HepG2 (cell line): ENCODE measurements around the gene TUBGCP3. TPM values are rescaled to one million over a fixed set of nuclear protein-coding genes. Genes with fewer than 3 reads are reported as not detected.

Experiments
- ATAC-seq: fragments of 200-7000 bp; cut with Tn5 transposase; 3 replicates; pipeline ENCODE4 v1.9.1; 2020; ENCODE audit warnings: mild to moderate bottlenecking, moderate library complexity
- Bru-seq: library from RNA; stranded (reverse); fragments of 400-500 nt; gene quantifications from one replicate; lab custom pipeline; 2021; lab: Mats Ljungman, UMichigan
- BruChase-seq, 2 experiments: library from RNA; stranded (reverse); fragments of 400-500 nt; gene quantifications; one replicate each; lab custom pipeline; 2021; lab: Mats Ljungman, UMichigan
- BruUV-seq: library from RNA; stranded (reverse); fragments of 400-500 nt; replicated peaks from 2 replicates; lab custom pipeline; 2021; lab: Mats Ljungman, UMichigan
- CTCF ChIA-PET: fragments of 300-600 bp; formaldehyde crosslinking; extraction: SDS; loops from one replicate; lab custom pipeline; 2021; ENCODE audit warnings: low total read pairs, inconsistent platforms, low intra/inter-chr PET ratio; lab: Yijun Ruan, JAX
- POLR2A ChIA-PET: fragments of 350-600 bp; sonication (Branson Sonifier 250); formaldehyde crosslinking; loops from one replicate; lab custom pipeline; 2020; ENCODE audit warnings: antibody characterized with exemption, inconsistent platforms; lab: Yijun Ruan, JAX
- DNase-seq: peaks from one replicate; pipeline ENCODE4 v3.0.0-alpha.2; 2015; ENCODE audit warnings: low spot score
- FAIRE-seq: peaks from 3 replicates; lab custom pipeline; 2011; peaks lifted over from hg19 to GRCh38; lab: Jason Lieb, UNC
- H2AFZ ChIP-seq: one replicate; pipeline ENCODE4 v1.6.1; 2011; ENCODE audit warnings: low read length, inconsistent platforms
- H3K27ac ChIP-seq: fragments of 300-600 bp; 3 replicates; pipeline ENCODE4 v1.8.0; 2011; ENCODE audit warnings: mixed run types, mild to moderate bottlenecking, mixed read lengths, low read length, inconsistent platforms; ENCODE audit not compliant: insufficient read depth; ENCODE audit errors: extremely low read length
- H3K27me3 ChIP-seq, 2 experiments: fragments of 200-600 bp in 1 of 2; 2 replicates in 1 of 2; 3 replicates in 1 of 2; pipeline versions ENCODE4 v1.6.0 to v1.8.0; 2011; ENCODE audit warnings: low read length in 2 of 2, mild to moderate bottlenecking in 2 of 2, moderate library complexity in 2 of 2, inconsistent platforms in 1 of 2; ENCODE audit not compliant: insufficient read depth in 2 of 2, control insufficient read depth in 1 of 2
- H3K36me3 ChIP-seq, 2 experiments: fragments of 200-600 bp in 1 of 2; replicated peaks in 1 of 2; 2 replicates in 1 of 2; 3 replicates in 1 of 2; pipeline versions ENCODE4 v1.5.1 to v1.8.0; 2011; ENCODE audit warnings: low read length in 2 of 2, inconsistent platforms in 1 of 2; ENCODE audit not compliant: insufficient read depth in 2 of 2, control insufficient read depth in 1 of 2
- H3K4me1 ChIP-seq: 2 replicates; pipeline ENCODE4 v1.5.1; 2012; ENCODE audit warnings: low read length, inconsistent platforms; ENCODE audit not compliant: insufficient read depth
- H3K4me2 ChIP-seq: 2 replicates; pipeline ENCODE4 v1.6.0; 2011; ENCODE audit warnings: low read depth, low read length, inconsistent platforms
- H3K4me3 ChIP-seq, 3 experiments: fragments of 200-600 bp in 1 of 3; sonication (generic), shearing (Covaris generic) in 1 of 3; replicated peaks in 1 of 3; 2 replicates each; pipeline ENCODE4 v1.5.1; 2011 to 2016; ENCODE audit warnings: low read length in 3 of 3, inconsistent platforms in 2 of 3, low read depth in 2 of 3, mild to moderate bottlenecking in 2 of 3, control low read depth in 1 of 3, mixed read lengths in 1 of 3; ENCODE audit not compliant: insufficient read depth in 1 of 3
- H3K79me2 ChIP-seq: one replicate; pipeline ENCODE4 v1.6.1; 2011; ENCODE audit warnings: low read length, inconsistent platforms; ENCODE audit not compliant: insufficient read depth
- H3K9ac ChIP-seq: 2 replicates; pipeline ENCODE4 v1.6.0; 2011; ENCODE audit warnings: mild to moderate bottlenecking, low read depth, low read length, inconsistent platforms; ENCODE audit not compliant: insufficient read depth
- H3K9me3 ChIP-seq: 2 replicates; pipeline ENCODE4 v1.5.1; 2012; ENCODE audit warnings: mild to moderate bottlenecking, low read length
- H4K20me1 ChIP-seq: 2 replicates; pipeline ENCODE4 v1.6.0; 2011; ENCODE audit warnings: inconsistent platforms, mild to moderate bottlenecking, low read length, moderate library complexity; ENCODE audit not compliant: insufficient read depth
- ARHGAP35 ChIP-seq: sonication (generic); formaldehyde crosslinking; IDR thresholded peaks from 2 replicates; pipeline ENCODE4 v1.9.0; 2022; ENCODE audit warnings: mild to moderate bottlenecking, inconsistent platforms, moderate library complexity, missing genetic modification reagents, borderline replicate concordance
- CEBPB ChIP-seq: IDR thresholded peaks from 2 replicates; pipeline ENCODE4 v1.6.1; 2011; ENCODE audit warnings: low read depth, low read length, improper control_type of control experiment, borderline replicate concordance
- HHEX ChIP-seq: IDR thresholded peaks from 2 replicates; pipeline ENCODE4 v1.6.1; 2016; ENCODE audit warnings: control low read depth
- NR2C2 ChIP-seq: sonication (generic); formaldehyde crosslinking; IDR thresholded peaks from 2 replicates; pipeline ENCODE4 v1.4.0; 2020; ENCODE audit warnings: missing genetic modification reagents, mild to moderate bottlenecking, moderate library complexity, borderline replicate concordance
- POLR2G ChIP-seq: fragments of 200-400 bp; formaldehyde crosslinking; IDR thresholded peaks from 2 replicates; pipeline ENCODE4 v1.6.1; 2018; ENCODE audit warnings: mild to moderate bottlenecking, low read depth, low read length, moderate library complexity
- REPIN1 ChIP-seq: sonication (generic); formaldehyde crosslinking; IDR thresholded peaks from 2 replicates; pipeline ENCODE4 v1.8.0; 2022; ENCODE audit warnings: missing genetic modification reagents, low read depth, mild to moderate bottlenecking, borderline replicate concordance
- SIN3A ChIP-seq: IDR thresholded peaks from 2 replicates; pipeline ENCODE4 v1.6.1; 2011; ENCODE audit warnings: low read depth, mild to moderate bottlenecking, control low read depth, low read length, borderline replicate concordance
- ZNF263 ChIP-seq: sonication (generic); formaldehyde crosslinking; IDR thresholded peaks from 2 replicates; pipeline ENCODE4 v1.4.0; 2020; ENCODE audit warnings: missing genetic modification reagents
- ZNF780A ChIP-seq: sonication (generic); formaldehyde crosslinking; IDR thresholded peaks from 2 replicates; pipeline ENCODE4 v1.8.0; 2022; ENCODE audit warnings: mild to moderate bottlenecking, missing genetic modification reagents, moderate library complexity
- ZSCAN25 ChIP-seq: sonication (generic); formaldehyde crosslinking; IDR thresholded peaks from 2 replicates; pipeline ENCODE4 v1.8.0; 2022; ENCODE audit warnings: mild to moderate bottlenecking, missing genetic modification reagents
- WGBS: methylation state at CpG from one replicate; pipeline ENCODE4 v1.1.6; 2017; ENCODE audit warnings: low lambda C conversion rate; 5-methylcytosine and 5-hydroxymethylcytosine counted together
- in situ Hi-C: cut with HindIII; loops from 2 replicates; pipeline ENCODE4 v1.10.0; 2017; ENCODE audit warnings: low pct_unique_long_range_greater_than_20kb; ENCODE audit not compliant: extremely low pct_ligation_motif_present
- intact Hi-C: fragments of 100-400 bp; cut with micrococcal nuclease; formaldehyde crosslinking; loops from one replicate; pipeline ENCODE4 v1.10.0; 2022; ENCODE audit not compliant: unreplicated experiment
- long read RNA-seq, 2 experiments: library from RNA in 1 of 2; library from polyadenylated mRNA in 1 of 2; stranded (forward) in 1 of 2; unstranded in 1 of 2; transcript quantifications; one replicate each; pipeline ENCODE4 v2.0.0, GENCODE V29; 2019 to 2022
- polyA minus RNA-seq, 3 experiments: library from RNA; depleted of rRNA, polyadenylated mRNA; stranded (reverse); fragments of >200 nt; gene quantifications; 2 replicates each; pipeline ENCODE4 v1.2.3, GENCODE V29; 2011; ENCODE audit warnings: low replicate concordance in 1 of 3
- polyA plus RNA-seq, 8 experiments: library from polyadenylated mRNA; depleted of rRNA in 3 of 8; stranded (reverse) in 7 of 8; unstranded in 1 of 8; fragments of >200 nt; fragmentation: Illumina TruSeq in 4 of 8; extraction: Trizol in 4 of 8; gene quantifications; 2 replicates each; pipeline versions ENCODE4 v1.2.1 to v1.2.3, GENCODE V29; 2011 to 2016; ENCODE audit warnings: low read depth in 4 of 8, missing spikeins in 1 of 8, mixed read lengths in 1 of 8; ENCODE audit not compliant: insufficient read depth in 1 of 8
- total RNA-seq, 5 experiments: library from RNA; depleted of rRNA; stranded (reverse); fragments of >200 nt; fragmentation: Illumina TruSeq; extraction: Trizol; gene quantifications; 2 replicates each; pipeline ENCODE4 v1.2.3, GENCODE V29; 2016; ENCODE audit warnings: low read depth in 1 of 5
- TF ChIP-seq, protein P1 (sequence below): sonication (generic); formaldehyde crosslinking; IDR thresholded peaks from 2 replicates; pipeline ENCODE4 v1.4.0; 2020; ENCODE audit warnings: missing genetic modification reagents, mild to moderate bottlenecking, borderline replicate concordance

TUBGCP3 gene, protein sequence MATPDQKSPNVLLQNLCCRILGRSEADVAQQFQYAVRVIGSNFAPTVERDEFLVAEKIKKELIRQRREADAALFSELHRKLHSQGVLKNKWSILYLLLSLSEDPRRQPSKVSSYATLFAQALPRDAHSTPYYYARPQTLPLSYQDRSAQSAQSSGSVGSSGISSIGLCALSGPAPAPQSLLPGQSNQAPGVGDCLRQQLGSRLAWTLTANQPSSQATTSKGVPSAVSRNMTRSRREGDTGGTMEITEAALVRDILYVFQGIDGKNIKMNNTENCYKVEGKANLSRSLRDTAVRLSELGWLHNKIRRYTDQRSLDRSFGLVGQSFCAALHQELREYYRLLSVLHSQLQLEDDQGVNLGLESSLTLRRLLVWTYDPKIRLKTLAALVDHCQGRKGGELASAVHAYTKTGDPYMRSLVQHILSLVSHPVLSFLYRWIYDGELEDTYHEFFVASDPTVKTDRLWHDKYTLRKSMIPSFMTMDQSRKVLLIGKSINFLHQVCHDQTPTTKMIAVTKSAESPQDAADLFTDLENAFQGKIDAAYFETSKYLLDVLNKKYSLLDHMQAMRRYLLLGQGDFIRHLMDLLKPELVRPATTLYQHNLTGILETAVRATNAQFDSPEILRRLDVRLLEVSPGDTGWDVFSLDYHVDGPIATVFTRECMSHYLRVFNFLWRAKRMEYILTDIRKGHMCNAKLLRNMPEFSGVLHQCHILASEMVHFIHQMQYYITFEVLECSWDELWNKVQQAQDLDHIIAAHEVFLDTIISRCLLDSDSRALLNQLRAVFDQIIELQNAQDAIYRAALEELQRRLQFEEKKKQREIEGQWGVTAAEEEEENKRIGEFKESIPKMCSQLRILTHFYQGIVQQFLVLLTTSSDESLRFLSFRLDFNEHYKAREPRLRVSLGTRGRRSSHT
- 15.5 and 18.4 TPM in 2 replicates for total RNA-seq (2016; rRNA removed; fragmentation: Illumina TruSeq; extraction: Trizol)
- 26.3 and 26.8 TPM in 2 replicates for total RNA-seq (2016; cell fraction: cytosol; rRNA removed; fragmentation: Illumina TruSeq; extraction: Trizol; ENCODE audit: low read depth)
- total RNA-seq (2016; cell fraction: insoluble cytoplasmic fraction; rRNA removed; fragmentation: Illumina TruSeq; extraction: Trizol): 16.3 and 16.7 TPM in 2 replicates
- total RNA-seq (2016; cell fraction: membrane; rRNA removed; fragmentation: Illumina TruSeq; extraction: Trizol): 20.4 and 21.8 TPM in 2 replicates
- total RNA-seq (2016; cell fraction: nucleus; rRNA removed; fragmentation: Illumina TruSeq; extraction: Trizol): 29.7 and 32.9 TPM in 2 replicates
- 12.6 and 13.3 TPM in 2 replicates for polyA plus RNA-seq (2011; rRNA removed)
- 13.0 and 16.2 TPM in 2 replicates for polyA plus RNA-seq (2011; cell fraction: cytosol; rRNA removed)
- polyA plus RNA-seq (2011; cell fraction: nucleus; rRNA removed): 37.9 and 38.9 TPM in 2 replicates
- polyA plus RNA-seq (2012): 12.7 and 13.6 TPM in 2 replicates
- 1.8 and 2.2 TPM in 2 replicates for polyA plus RNA-seq (2016; cell fraction: cytosol; fragmentation: Illumina TruSeq; extraction: Trizol; ENCODE audit: low read depth)
- 17.9 and 19.3 TPM in 2 replicates for polyA plus RNA-seq (2016; cell fraction: insoluble cytoplasmic fraction; fragmentation: Illumina TruSeq; extraction: Trizol; ENCODE audit: low read depth)
- 5.5 TPM in 2 replicates for polyA plus RNA-seq (2016; cell fraction: membrane; fragmentation: Illumina TruSeq; extraction: Trizol; ENCODE audit: low read depth)
- 27.6 and 28.8 TPM in 2 replicates for polyA plus RNA-seq (2016; cell fraction: nucleus; fragmentation: Illumina TruSeq; extraction: Trizol; ENCODE audit: insufficient read depth, low read depth)
- polyA minus RNA-seq (2011; rRNA and poly(A)+ RNA removed; ENCODE audit: low replicate concordance): 31.5 and 65.3 TPM in 2 replicates
- polyA minus RNA-seq (2011; cell fraction: cytosol; rRNA and poly(A)+ RNA removed): 9.6 and 11.7 TPM in 2 replicates
- 67.3 and 70.4 TPM in 2 replicates for polyA minus RNA-seq (2011; cell fraction: nucleus; rRNA and poly(A)+ RNA removed)
- Bru-seq, nascent RNA: percentile 78 among the genes with signal in this experiment
- percentile 78 among the genes with signal in this experiment for BruChase-seq, experiment 1, labeled RNA remaining after a 6-hour chase
- BruChase-seq, experiment 2, labeled RNA remaining after a 2-hour chase: percentile 79 among the genes with signal in this experiment
- long read RNA-seq, experiment 1, transcript TUBGCP3-201 (22 exons, 3,899 nt): major isoform, 8 of 20 reads
- long read RNA-seq, experiment 1, partial matches to known transcripts: 6 of 20 reads
- long read RNA-seq, experiment 1, other reads (novel, unspliced or antisense): 2 of 20 reads
- long read RNA-seq, experiment 2, partial matches to known transcripts: 2 of 21 reads
- long read RNA-seq, experiment 2, other reads (novel, unspliced or antisense): 15 of 21 reads

DNA sequence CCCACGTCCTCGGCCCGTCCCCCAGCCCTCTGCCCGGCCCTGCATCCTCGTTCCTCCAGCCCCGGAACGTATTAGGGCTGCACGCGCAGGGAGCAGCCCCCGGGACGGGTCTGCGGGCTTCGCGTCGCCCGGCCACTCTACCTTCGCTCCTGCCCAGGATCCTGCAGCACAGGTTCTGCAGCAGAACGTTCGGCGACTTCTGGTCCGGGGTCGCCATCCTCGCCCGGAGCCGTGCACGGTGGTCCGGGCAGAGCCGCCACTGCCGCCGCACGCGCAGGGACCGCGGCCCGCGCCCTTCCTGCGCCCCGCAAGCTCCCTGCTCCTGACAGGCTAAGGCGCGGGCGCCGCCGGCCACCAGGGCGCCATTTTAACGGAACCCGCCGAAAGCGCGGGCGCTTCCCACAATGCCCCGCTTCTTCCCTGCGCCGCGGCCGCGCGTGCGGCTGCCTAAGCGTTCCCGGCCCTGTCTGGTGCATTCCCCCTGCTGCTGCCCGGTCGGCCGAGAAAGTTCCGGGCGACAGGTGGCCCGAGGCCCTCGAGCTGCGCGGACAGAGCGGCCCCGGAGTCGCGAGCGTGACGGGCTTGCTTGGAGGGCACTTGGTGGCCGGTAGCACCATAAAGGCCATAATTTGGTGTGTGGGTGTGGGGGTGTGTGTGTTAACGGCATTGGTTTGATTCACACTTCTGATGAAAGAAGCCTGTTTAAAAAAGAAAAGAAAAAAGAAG lies at the start of gene TUBGCP3:
TSS of gene TUBGCP3 (minus strand) at position 390 of the 726 bp plus-strand sequence. CDS start at position 217, 173 bp downstream.
- peaks cover 0 to 2% of the 10 kb centered on the region in 2 experiments; a peak in 1 of 5 replicates for H3K36me3 ChIP-seq
- H3K79me2 ChIP-seq: peaks cover 41% of the 10 kb centered on the region
- peak within 1 kb of the TSS; percentile 50 for H2AFZ ChIP-seq
- WGBS: 3% methylated on average over 16 of the region's 77 CpGs
- no peaks in the 10 kb centered on the region for H4K20me1 ChIP-seq
- peaks cover 35% of the 10 kb centered on the region for H3K4me1 ChIP-seq
- peak within 1 kb of the TSS; percentile 79 for H3K4me2 ChIP-seq
- peak within 1 kb of the TSS; percentile 99 for H3K27ac ChIP-seq
- H3K27me3 ChIP-seq: no peaks in the 10 kb centered on the region
- no peaks in the 10 kb centered on the region for H3K9me3 ChIP-seq
- H3K4me3 ChIP-seq: peak within 1 kb of the TSS; percentile 65 to 84 (median 76)
- no TSS peak for BruUV-seq
- intact Hi-C loops: no loop called here
- in situ Hi-C loops: no loop called here
- H3K9ac ChIP-seq: peak within 1 kb of the TSS; percentile 90
- FAIRE-seq (no peak), DNase-seq (peak; percentile 63), ATAC-seq (peak; percentile 93)
- CTCF ChIA-PET: no interaction called here
- POLR2A ChIA-PET: interaction anchor here (0.8 to 2.1 kb wide), 9 partner anchors 9 to 341 kb away, joined by 3 to 5 read pairs (median 3); no protein-coding TSS in a partner anchor
- TF ChIP-seq, protein P1, sequence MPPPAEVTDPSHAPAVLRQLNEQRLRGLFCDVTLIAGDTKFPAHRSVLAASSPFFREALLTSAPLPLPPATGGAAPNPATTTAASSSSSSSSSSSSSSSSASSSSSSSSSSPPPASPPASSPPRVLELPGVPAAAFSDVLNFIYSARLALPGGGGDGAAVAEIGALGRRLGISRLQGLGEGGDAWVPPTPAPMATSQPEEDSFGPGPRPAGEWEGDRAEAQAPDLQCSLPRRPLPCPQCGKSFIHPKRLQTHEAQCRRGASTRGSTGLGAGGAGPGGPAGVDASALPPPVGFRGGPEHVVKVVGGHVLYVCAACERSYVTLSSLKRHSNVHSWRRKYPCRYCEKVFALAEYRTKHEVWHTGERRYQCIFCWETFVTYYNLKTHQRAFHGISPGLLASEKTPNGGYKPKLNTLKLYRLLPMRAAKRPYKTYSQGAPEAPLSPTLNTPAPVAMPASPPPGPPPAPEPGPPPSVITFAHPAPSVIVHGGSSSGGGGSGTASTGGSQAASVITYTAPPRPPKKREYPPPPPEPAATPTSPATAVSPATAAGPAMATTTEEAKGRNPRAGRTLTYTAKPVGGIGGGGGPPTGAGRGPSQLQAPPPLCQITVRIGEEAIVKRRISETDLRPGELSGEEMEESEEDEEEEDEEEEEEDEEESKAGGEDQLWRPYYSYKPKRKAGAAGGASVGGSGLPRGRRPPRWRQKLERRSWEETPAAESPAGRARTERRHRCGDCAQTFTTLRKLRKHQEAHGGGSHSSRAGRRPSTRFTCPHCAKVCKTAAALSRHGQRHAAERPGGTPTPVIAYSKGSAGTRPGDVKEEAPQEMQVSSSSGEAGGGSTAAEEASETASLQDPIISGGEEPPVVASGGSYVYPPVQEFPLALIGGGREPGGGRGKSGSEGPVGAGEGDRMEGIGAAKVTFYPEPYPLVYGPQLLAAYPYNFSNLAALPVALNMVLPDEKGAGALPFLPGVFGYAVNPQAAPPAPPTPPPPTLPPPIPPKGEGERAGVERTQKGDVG: no peak
- TF ChIP-seq ARHGAP35 (CRISPR knock-in tag) (peak; percentile 95), NR2C2 (CRISPR knock-in tag) (peak; percentile 87), ZNF780A (CRISPR knock-in tag) (peak; percentile 97), CEBPB (no peak), ZNF263 (CRISPR knock-in tag) (peak; percentile 71; the same call in 1 of the 2 replicates), HHEX (no peak), POLR2G (peak; percentile 88), REPIN1 (CRISPR knock-in tag) (peak; percentile 86), SIN3A (no peak), ZSCAN25 (CRISPR knock-in tag) (peak; percentile 86)
